ENCODE measurements around the gene NBPF4.

DNA sequence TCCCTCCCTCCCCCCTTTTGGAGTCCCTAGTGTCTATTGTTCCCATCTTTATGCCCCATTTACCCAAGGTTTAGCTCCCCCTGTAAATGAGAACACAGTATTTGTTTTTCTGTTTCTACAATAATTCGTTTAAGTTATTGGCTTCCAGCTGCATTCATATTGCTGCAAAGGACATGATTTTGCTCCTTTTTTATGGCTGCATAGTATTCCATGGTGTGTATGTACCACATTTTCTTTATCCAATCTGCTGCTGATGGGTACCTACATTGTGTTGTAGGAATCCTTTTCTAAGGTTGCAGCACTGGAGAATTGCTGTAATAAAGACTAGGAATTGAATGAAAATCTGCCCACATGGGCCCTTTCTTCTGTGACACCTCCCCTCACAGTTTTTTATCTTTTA, 50.5 kb downstream of the NBPF4 start:
- TF ChIP-seq POLR2A (IDR thresholded peaks at IDR 0.05) (no peak), CTCF (IDR thresholded peaks at IDR 0.05 in 8 of 11, conservative IDR thresholded peaks at IDR 0.05 in 3 of 11) (no peak)

Data from spleen (tissue), 7 donors.